Muscle of back (tissue), 11 donors: ENCODE measurements around the gene AKAP12. TPM values are rescaled to one million over a fixed set of nuclear protein-coding genes. Genes with fewer than 3 reads are reported as not detected.
"Not testable (repeated sequence)": the region's sequence is repeated elsewhere in the genome, so short reads cannot be mapped to it uniquely, and the experiment has no call there.

Source experiments
- DNase-seq, 3 donors: peaks; one replicate each; pipeline versions ENCODE4 v3.0.0 to v3.0.0-alpha.2; 2013
- polyA plus RNA-seq, 10 donors: library from polyadenylated mRNA; unstranded; fragments of 120-200 nt; gene quantifications; one replicate each; pipeline ENCODE4 v1.2.1, GENCODE V29; 2013; ENCODE audit not compliant: insufficient read length in 10 of 10

The AKAP12 gene
- polyA plus RNA-seq, 10 donors, result 95.4 to 171 (median 121) TPM

DNA sequence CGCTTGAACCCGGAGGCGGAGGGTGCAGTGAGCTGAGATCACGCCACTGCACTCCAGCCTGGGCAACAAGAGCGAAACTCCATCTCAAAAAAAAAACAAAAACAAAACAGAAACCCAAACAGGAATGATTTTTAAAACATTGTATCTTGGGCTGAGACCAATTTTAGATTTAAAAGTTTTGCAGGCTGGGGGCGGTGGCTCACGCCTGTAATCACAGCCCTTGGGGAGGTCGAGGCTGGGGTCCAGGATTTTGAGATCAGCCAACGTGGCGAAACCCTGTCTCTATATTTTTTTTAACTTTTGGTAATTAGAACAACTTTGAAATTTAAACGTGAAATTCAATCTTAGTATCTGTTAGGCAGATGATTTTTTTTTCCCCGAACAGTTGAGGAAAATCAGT is 70.5 kb downstream of the AKAP12 start:
- DNase-seq, result no peak

DNA sequence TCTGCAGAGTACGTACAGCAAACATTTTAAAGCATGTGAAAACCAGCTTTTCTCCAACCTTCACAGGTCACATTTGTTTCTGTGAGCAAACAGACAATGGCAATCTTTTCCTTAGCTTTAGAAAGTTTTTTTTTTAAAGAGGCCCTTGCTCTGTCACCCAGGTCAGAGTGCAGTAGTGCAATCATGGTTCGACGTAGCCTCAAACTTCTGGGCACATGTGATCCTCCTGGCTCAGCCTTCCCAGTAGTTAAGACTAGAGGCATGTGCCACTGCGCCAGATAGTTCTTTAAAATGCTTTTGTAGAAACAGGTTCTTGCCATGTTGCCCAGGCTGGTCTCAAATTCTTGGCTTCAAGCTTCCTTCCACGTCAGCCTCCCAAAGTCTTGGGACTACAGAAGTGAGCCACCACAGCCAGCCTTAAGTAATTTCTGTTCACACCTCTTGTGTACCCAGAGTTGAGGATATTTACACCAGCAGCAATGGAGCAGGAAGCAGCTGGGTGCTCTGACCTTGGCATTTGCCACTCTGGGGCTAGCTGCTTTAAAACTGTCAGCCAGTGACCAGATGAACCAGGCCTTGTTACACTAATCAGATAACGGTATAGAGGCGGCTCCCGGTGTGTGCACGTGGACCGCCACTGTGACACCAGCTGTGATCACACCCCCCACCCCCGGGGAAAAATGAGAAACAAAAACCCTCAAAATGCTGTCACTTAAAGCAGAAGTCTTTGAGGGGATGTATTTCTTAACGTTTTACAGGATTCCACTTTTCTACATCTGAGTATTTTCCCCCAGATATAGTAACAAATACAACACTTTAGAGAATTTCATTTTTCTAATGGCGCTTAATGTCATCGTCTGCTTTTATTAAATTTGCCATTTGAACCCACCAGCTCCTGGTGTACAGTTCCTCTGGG is 71.3 kb downstream of the AKAP12 start:
- DNase-seq, result no peak

DNA sequence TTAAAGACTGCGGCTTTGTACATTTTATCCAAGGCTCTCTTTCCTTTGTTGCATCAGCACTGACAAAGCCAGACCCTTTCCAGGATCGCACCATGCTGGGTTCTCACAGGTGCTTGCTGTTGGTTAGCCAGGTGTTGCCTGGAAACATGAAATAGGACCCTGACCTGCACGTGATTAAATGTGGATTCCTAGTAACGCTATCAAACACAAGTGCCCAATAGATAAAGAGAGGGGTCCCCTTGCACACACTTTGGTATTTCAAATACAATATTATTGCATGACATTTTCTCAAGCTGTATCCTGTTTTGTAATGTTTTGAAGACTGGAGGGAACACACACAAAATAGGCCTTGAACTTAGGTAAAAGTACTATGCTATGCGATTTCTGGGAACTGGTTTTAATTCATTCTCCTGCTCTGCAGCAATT is 73.3 kb downstream of the AKAP12 start:
- peak in 1 of 3 donors; percentile 52 for DNase-seq

DNA sequence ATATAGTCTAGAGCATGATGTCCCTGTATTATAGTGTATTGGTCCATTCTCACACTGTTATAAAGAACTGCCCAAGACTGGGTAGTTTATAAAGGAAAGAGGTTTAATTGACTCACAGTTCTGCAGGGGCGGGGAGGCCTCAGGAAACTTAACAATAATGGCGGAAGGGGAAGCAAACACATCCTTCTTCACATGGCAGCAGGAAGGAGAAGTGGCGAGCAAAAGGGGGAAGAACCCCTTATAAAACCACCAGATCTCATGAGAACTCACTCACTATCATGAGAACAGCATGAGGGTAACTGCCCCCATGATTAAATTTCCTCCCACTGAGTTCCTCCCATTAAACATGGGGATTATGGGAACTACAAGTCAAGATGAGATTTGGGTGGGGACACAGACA is 75.9 kb downstream of the AKAP12 start:
- not testable (repeated sequence) for DNase-seq

DNA sequence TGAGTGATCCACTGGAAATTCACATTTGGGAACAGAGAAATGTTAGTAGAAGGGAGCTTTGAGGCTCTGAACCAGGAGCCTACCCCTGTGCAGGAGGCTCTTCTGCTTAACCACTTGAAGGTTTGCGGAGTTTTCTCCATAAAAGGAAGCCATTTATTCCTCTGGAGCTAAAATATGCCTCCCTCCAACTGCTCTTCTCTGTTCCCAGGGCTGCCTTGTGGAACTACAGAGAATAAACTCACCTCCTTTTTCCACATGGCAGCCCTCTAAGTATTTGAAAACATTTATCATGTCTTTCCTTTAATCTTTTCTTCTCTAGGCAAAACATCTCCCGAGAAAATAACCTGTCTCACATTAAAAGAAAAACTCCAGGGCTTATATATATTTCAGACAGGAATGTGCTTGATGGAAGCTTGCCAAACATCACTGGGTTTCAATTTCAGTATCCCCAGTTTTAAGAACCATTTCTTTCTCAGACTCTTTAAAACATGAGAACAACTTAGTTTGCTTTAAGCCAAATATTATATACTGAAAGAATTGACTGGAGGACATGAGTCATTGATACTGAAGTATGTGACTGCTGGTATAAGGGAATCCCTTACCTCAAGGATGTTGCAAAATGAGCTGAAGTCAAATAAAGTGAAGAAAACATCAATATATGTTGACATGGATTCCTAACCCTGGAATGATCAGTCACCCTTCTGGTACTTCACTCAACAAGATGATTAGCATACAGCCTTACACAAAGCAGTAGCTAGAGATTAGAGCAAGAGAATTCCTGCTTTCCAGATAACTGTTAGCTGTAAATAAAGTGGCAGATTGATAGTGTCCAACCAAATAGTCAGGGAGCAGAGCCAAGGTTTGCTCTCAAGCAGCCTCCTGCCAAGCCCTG is 77.6 kb downstream of the AKAP12 start:
- DNase-seq, result peak in 2 of 3 donors; percentile 57 to 71

DNA sequence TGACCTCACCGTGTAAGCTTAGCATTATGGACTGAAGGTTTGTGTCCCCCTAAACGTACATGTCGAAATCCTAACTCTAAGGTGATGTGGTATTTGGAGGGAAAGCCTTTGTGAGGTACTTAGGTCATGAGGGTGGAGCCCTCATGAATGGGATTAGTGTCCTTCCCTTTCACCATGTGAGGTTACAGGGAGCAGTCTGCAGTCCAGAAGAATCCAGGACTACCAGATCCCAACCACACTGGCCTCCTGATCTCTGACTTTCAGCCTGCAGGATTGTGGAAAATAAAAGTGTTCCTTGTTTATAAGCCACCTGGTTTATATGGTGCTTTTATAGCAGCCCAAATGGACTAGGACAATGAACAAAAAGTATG is 78.2 kb downstream of the AKAP12 start:
- no peak for DNase-seq

DNA sequence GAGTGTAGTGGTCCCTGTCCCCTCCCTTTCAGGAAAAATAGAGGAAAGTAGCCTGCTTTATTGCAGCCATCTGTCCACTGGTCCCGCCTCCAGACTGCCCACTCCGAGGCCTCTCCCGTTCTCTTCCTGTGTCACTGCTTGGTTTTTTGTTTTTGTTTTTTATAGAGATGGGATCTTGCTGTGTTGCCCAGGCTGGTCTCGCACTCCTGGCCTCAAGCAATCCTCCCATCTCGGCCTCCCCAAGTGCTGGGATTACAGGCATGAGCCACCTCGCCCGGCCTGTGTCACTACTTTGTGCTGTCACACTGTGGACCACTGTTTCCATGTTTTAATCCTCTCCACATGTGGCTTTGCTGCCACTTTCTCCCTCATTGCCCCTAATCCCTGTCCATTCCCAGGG is 80.4 kb downstream of the AKAP12 start:
- no peak for DNase-seq

DNA sequence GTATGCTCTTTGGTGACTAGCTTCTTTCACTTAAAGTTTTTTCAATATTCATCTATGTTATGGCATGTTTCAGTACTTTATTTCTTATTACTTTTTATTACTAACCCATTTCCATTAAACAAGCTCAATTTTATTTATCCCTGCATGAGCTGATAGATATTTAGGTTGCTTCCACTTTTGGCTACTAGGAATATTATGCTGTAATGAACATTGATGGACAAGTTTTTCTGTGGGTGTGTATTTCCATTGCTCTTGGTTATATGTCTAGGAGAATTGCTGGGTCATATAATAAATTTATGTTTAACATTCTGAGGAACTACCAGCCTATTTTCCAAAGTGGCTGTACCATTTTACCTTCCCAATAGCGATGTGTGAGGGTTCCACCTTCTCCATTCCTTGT is 81.7 kb downstream of the AKAP12 start:
- no peak for DNase-seq

DNA sequence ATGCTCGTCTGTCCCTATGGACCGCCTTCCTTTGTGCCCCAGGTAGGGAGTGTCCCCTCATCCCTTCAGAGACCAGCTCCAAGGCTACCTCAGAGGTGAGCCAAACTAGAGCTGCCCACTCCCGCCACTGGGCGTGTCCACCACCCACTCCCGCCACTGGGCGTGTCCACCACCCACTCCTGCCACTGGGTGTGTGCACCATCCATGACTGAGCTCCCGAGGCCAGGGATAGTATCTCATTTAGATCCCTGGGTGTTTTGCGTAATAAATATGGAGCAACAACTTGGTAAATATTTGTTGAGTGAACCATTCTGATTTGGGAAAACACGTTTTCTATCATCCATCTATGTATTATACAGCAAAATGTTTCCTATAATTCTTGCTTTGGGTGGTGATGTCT is 82.8 kb downstream of the AKAP12 start:
- no peak for DNase-seq

DNA sequence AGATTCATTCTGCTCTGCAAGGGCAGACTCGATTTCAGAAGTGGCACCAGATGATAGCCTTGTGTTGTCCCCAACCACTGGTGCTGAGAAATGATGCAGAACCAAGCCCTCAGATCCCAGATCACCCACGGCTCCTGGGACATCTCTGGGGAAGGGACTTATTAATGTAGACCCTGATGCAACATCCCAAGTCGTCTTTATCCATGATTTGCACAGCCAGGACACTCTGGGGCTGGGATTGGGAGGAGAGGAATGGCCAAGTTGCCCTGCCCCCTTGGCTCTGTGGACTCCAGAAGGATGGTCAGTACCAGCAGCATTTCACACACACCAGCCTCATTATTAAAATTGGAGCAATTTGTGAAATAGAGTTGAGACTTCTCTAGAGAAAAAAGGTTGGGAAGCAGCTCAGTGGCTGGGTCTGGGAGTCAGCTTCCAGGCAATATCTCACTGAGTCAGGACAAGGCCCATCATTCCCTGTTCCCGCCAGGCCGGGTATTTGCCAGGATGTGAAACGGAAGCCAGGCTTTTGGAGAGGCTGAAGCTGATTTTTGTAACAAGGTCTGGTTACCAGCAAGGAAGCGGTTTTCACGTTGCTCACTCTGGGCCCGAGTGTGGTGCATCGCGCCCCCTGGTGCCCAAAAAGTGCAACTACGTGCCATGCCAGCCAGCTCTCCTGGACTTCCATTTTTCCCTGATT is 84.2 kb downstream of the AKAP12 start:
- peak; percentile 88 to 94 (median 90) for DNase-seq

DNA sequence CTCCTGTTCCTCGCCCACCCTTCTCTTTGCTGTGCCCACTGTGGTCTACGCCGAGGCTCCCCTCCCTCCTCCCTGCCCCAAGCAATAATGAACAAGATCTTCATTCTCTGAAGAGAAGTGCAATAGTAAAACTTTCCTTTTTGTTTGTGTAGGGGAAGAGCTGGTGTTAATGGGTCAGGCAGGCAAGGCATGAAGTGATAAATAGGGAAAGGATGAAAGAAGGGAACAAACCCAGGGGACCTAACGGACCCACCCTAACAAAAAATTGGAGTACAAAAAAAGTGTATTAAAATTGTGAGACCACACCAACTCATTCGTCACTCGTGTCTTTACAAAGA is 84.7 kb downstream of the AKAP12 start:
- no peak for DNase-seq

DNA sequence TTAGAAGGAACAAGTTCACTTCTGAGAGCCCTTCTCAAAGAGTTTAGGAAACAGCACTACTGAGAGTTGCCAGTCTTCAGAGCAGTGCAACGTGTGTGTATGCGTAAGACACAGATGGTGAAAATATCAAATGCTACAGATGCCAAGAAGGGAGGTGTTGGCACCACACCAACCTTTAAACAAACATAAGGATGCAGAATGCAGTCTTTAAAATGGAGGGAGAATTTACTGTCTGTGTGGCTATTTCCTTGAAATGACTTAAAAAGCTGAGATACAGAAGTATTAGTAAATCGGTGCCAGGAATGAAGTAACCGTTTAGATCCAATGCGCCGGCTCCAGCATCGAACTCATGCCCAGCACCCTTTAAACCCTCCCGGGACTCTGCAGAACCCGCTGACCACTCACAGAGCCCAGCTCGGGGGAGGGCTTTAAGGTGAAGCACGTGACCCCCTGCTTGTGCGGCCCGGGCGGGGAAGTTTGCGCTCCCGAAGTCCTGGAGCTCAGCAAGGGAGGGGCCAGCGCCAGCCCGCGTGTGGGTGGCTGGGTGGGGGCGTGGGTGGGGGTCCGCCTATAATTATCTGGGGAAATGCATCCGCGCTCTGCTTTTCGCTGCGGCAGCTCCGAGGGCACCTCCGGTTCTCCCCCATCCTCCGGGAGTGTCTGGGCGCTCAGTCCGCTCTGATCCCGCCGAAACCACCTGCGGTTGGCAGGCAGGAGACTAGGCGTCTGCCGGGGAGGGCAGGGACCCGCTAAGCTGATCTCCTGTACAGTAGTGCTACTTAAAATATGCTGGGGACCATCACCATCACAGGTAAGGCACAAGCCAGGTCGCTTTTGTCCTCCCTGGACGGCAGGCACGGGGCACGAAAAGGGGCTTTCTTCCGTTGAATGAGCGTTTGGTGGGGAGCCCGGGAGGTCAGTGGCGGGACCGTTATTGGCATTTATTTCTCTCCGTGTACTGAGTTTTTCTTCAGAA is 85.6 kb downstream of the AKAP12 start:
- peak; percentile 56 to 90 (median 73) for DNase-seq

DNA sequence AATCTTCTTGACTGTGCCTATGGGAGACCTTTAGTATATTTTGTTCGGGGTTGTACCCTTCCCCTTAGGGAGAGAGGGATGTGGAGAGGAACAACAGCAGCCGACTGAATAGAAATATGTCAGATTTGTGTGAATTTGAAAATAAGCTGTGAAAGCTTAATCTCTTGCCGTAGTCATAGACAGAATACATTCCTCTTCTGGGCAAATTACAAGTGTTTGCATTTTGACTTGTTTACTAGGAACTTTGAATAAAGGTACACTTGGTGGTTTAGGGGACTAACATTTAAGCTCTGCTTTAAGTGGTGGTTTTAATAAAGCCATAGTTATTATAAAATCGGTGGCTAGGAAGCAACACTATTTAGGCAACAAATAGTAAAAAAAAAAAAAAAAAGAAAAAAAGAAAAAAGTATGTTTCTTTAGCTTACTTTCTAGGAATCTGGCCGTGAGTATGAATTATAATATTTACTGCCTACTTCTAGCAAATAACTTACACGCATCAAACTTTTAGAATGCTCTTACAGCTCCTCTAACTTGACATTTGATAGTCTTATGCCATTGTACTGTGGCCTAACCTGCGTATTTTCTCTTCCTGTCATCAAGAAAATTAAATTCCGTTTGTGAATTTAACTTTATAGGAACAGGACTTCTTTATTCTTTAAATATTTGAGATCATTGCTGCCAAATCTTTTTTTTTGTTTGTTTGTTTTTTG is 86.5 kb downstream of the AKAP12 start:
- peak in 1 of 3 donors; percentile 44 for DNase-seq

DNA sequence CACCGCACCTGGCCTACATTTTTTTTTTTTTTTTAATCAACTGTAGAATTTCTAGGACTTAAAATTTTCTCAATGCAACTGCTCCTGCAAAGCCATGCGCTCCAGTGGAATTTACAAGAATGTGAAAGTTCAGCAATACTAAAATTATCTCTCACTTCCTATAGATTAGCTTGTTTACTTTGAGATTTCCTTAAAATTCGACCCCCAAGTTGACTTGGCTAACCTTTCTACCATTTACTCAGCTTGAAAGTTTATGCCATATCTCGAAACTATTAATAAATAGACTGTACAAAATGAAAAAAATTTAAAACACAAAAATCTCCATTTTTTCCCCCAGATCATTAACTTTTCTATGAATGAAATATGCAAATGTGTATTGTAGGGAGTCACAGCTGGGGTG is 87.3 kb downstream of the AKAP12 start:
- DNase-seq, result no peak

DNA sequence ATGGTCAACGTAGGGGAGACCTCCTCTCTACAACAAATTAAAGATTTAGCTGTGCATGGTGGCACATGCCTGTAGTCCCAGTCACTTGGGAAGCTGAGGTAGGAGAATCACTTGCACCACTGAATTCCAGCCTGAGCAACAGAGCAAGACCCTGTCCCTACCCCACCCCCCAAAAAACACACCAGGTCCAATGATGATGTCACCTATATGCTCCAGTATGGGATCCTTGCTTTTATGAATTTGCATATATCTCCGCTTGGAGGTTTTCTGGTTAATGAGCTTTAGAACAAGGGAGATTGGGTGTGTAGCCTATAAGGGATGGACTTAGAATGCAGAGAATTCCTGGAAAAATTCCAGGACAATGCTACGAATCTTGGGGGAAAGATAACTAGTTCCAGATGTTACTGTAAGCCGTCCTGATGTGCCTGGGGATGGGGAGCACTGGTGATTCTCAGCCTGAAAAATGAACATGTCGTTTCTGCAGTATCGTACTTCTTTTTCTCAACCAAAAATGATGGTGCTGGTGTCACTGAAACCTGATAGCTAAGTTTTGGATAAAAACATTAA is 90.4 kb downstream of the AKAP12 start:
- peak; percentile 77 to 92 (median 90) for DNase-seq

DNA sequence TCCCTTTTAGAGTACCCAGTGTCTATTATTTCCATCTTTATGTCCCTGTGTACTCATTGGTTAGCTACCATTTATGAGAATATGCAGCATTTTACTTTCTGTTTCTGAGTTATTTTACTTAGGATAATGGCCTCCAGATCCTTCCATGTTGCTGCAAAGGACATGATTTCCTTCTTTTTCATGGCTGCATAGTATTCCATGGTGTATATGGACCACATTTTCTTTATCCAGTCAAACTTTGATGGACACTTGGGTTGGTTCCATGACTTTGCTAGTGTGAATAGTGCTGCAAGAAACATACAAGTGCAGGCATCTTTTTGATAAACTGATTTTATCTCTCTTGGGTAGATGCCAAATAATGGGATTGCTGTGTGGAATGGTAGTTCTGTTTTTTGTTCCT is 96.2 kb downstream of the AKAP12 start:
- no peak for DNase-seq

DNA sequence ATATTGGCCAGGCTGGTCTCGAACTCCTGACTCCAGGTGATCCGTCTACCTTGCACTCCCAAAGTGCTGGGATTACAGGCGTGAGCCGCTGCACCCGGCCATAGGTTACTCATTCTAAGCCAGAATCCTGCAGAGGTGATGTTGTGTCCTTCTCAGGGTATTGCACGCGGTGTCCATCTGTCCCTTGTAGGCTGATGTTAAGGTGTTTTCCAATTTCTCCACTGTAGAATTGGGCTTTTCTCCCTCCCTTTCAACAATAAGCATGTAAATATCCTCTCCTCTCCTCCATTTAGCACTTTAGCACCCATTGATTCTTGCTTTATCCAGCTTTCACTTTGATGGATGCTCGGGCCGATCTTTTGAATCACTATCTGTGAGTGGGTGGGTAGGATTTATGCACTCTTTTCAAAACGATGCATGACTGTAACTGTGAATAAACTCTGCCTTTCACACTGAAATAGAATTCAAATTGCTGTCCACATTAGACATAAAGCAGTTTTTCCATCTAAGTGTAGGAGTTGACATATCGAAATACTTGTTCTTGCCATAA is 99.0 kb downstream of the AKAP12 start:
- no peak for DNase-seq

DNA sequence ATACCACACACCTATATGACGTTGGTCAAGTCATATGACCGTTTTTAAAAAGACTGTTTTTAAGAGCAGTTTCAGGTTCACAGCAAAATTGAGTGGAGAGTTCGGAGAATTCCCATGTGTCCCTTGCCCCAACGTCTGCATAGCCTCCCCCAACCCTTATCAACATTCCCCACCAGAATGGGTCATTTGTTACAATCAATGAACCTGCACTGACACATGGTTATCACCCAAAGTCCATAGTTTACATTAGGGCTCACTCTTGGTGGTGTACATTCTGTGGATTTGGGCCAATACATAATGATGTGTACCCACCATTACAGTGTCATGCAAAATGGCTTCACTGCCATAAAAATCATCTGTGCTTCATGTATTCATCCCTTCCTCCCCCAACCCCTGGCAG is 99.6 kb downstream of the AKAP12 start:
- DNase-seq, result no peak

DNA sequence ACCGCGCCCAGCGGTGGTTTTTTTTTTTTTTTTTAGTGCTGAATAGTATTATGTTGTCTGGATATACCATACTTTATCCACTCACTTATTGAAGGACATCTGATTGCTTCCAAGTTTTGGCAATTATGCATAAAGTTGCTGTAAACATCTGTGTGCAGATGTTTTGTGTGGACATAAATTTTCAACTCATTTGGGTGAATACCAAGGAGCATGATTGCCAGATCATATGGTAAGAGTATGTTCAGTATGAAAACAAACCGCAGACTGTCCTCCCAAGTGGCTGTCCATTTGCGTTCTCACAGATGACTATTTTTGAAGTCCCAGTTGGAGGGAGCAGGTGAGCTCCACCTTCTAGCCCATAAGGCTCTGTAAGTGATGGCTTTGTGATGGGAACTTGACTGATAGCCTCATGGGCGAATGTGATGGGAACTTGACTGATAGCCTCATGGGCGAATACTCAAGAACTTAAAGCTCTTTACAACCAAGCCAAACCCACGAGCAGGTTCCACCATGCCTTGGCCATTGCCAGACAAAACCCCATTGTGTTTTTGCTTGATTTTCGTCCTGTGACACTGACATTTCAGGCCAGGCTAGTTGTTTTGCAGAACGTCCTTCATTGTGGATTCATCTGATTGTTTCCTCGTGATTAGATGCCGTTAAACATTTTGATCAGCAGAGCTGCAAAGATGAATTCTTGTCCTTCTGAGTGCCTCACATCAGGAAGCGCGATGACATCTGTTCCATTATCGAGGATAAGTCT is 100.6 kb downstream of the AKAP12 start:
- DNase-seq, result peak; percentile 59 to 89 (median 64)
